Gastroesophageal sphincter (tissue), 3 donors: Measurements from ENCODE around the gene ITPKB.
A peak's percentile ranks its signal among the peaks of the same experiment; 100 is the strongest.

Experiments
- EP300 ChIP-seq: sonication (generic); formaldehyde crosslinking; IDR thresholded peaks from one replicate; pipeline ENCODE4 v1.6.1; 2017; ENCODE audit warnings: antibody characterized with exemption, mild to moderate bottlenecking
- POLR2A ChIP-seq, 2 donors: fragments of 450-650 bp; IDR thresholded peaks; one replicate each; pipeline ENCODE4 v1.6.1; 2017; ENCODE audit warnings: antibody characterized with exemption in 2 of 2, mild to moderate bottlenecking in 2 of 2, moderate library complexity in 1 of 2
- POLR2AphosphoS5 ChIP-seq: sonication (generic); formaldehyde crosslinking; IDR thresholded peaks from one replicate; pipeline ENCODE4 v1.6.1; 2017; ENCODE audit warnings: antibody characterized with exemption
- TF ChIP-seq, protein P1 (sequence below), 4 experiments: fragments of 200-600 bp in 2 of 4; fragments of 450-650 bp in 2 of 4; sonication (generic) in 1 of 4; IDR thresholded peaks; one replicate each; pipeline ENCODE4 v1.5.1; 2017 to 2019; ENCODE audit warnings: antibody characterized with exemption in 4 of 4, mild to moderate bottlenecking in 2 of 4, moderate library complexity in 2 of 4

GRCh38 chr1:226634166-226634588 is 104.9 kb downstream of the ITPKB start:
- TF ChIP-seq, protein P1, sequence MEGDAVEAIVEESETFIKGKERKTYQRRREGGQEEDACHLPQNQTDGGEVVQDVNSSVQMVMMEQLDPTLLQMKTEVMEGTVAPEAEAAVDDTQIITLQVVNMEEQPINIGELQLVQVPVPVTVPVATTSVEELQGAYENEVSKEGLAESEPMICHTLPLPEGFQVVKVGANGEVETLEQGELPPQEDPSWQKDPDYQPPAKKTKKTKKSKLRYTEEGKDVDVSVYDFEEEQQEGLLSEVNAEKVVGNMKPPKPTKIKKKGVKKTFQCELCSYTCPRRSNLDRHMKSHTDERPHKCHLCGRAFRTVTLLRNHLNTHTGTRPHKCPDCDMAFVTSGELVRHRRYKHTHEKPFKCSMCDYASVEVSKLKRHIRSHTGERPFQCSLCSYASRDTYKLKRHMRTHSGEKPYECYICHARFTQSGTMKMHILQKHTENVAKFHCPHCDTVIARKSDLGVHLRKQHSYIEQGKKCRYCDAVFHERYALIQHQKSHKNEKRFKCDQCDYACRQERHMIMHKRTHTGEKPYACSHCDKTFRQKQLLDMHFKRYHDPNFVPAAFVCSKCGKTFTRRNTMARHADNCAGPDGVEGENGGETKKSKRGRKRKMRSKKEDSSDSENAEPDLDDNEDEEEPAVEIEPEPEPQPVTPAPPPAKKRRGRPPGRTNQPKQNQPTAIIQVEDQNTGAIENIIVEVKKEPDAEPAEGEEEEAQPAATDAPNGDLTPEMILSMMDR (IDR thresholded peaks at IDR 0.05), result peak in 3 of 4 experiments; percentile 96 to 98 (median 97)
- TF ChIP-seq EP300 (no peak), POLR2AphosphoS5 (peak; percentile 33), POLR2A (IDR thresholded peaks at IDR 0.05) (no peak)
